ENCODE data around the gene BHLHE41.

Gene BHLHE41

GRCh38 chr12:26124446-26125399 is at the start of gene BHLHE41:
BHLHE41 (minus strand) TSS chr12:26125037; CDS start chr12:26124779, 258 bp downstream.
- peak in 1 of 2 donors; percentile 44 for DNase-seq

- no peak for DNase-seq
These were observed 48.2 kb upstream of the BHLHE41 start for GRCh38 chr12:26172946-26173552.

- DNase-seq: no peak
These were observed 47.7 kb upstream of the BHLHE41 start for GRCh38 chr12:26172539-26172938.

- DNase-seq: no peak
These were observed 47.2 kb upstream of the BHLHE41 start for GRCh38 chr12:26172013-26172412.

- no peak for DNase-seq
These were observed 39.3 kb upstream of the BHLHE41 start for GRCh38 chr12:26164118-26164517.

- no peak for DNase-seq
These were observed 38.1 kb upstream of the BHLHE41 start for GRCh38 chr12:26162905-26163304.

- DNase-seq: no peak
These were observed 37.3 kb upstream of the BHLHE41 start for GRCh38 chr12:26162174-26162573.

- peak in 1 of 2 donors; percentile 12 for DNase-seq
These were observed 33.4 kb upstream of the BHLHE41 start for GRCh38 chr12:26158078-26158764.

- DNase-seq: no peak
These were observed 32.2 kb upstream of the BHLHE41 start for GRCh38 chr12:26157001-26157400.

GRCh38 chr12:26156201-26156871 is 31.5 kb upstream of the BHLHE41 start:
- DNase-seq: peak in 1 of 2 donors; percentile 63

GRCh38 chr12:26153421-26154154 is 28.8 kb upstream of the BHLHE41 start:
- no peak for DNase-seq

GRCh38 chr12:26152507-26153102 is 27.8 kb upstream of the BHLHE41 start:
- no peak for DNase-seq

- DNase-seq: no peak
These were observed 26.1 kb upstream of the BHLHE41 start for GRCh38 chr12:26150736-26151450.

- DNase-seq: no peak
These were observed 25.2 kb upstream of the BHLHE41 start for GRCh38 chr12:26149968-26150500.

- no peak for DNase-seq
These were observed 23.5 kb upstream of the BHLHE41 start for GRCh38 chr12:26148291-26148690.

GRCh38 chr12:26143291-26143690 is 18.5 kb upstream of the BHLHE41 start:
- DNase-seq: no peak

GRCh38 chr12:26138860-26139259 is 14.0 kb upstream of the BHLHE41 start:
- DNase-seq: no peak

GRCh38 chr12:26136688-26137087 is 11.9 kb upstream of the BHLHE41 start:
- DNase-seq: no peak

- no peak for DNase-seq
These were observed 10.7 kb upstream of the BHLHE41 start for GRCh38 chr12:26135571-26135970.

- DNase-seq: no peak
These were observed 10.2 kb upstream of the BHLHE41 start for GRCh38 chr12:26135010-26135420.

- DNase-seq: no peak
These were observed 9.7 kb upstream of the BHLHE41 start for GRCh38 chr12:26134540-26134939.
